Upper lobe of left lung (tissue), 4 donors: ENCODE data around the gene ARHGEF17.

Source experiments
- CTCF ChIP-seq, 6 experiments: fragments of 450-650 bp in 4 of 6; fragments of 200-600 bp in 2 of 6; sonication (generic) in 2 of 6; IDR thresholded peaks; one replicate each; pipeline ENCODE4 v1.5.1; 2016 to 2019; ENCODE audit warnings: antibody characterized with exemption in 6 of 6
- POLR2A ChIP-seq, 4 donors: fragments of 450-650 bp; IDR thresholded peaks; one replicate each; pipeline ENCODE4 v1.5.1; 2016 to 2017; ENCODE audit warnings: antibody characterized with exemption in 4 of 4, mild to moderate bottlenecking in 2 of 4
- POLR2AphosphoS5 ChIP-seq, 2 donors: sonication (generic); formaldehyde crosslinking; IDR thresholded peaks; one replicate each; pipeline ENCODE4 v1.5.1; 2017; ENCODE audit warnings: antibody characterized with exemption in 2 of 2

GRCh38 chr11:73270016-73270854 is 37.8 kb upstream of the ARHGEF17 start:
- TF ChIP-seq CTCF (IDR thresholded peaks at IDR 0.05) (no peak), POLR2A (IDR thresholded peaks at IDR 0.05) (no peak), POLR2AphosphoS5 (IDR thresholded peaks at IDR 0.05) (no peak)
